Gastroesophageal sphincter (tissue), 3 donors: ENCODE data around the gene NCOA3.

ENCODE experiments used
- CTCF ChIP-seq, 4 experiments: fragments of 200-600 bp in 2 of 4; fragments of 450-650 bp in 2 of 4; sonication (generic) in 1 of 4; IDR thresholded peaks; one replicate each; pipeline ENCODE4 v1.5.1; 2017 to 2019; ENCODE audit warnings: antibody characterized with exemption in 4 of 4, mild to moderate bottlenecking in 2 of 4, moderate library complexity in 2 of 4
- EP300 ChIP-seq: sonication (generic); formaldehyde crosslinking; IDR thresholded peaks from one replicate; pipeline ENCODE4 v1.6.1; 2017; ENCODE audit warnings: antibody characterized with exemption, mild to moderate bottlenecking
- POLR2A ChIP-seq, 2 donors: fragments of 450-650 bp; IDR thresholded peaks; one replicate each; pipeline ENCODE4 v1.6.1; 2017; ENCODE audit warnings: antibody characterized with exemption in 2 of 2, mild to moderate bottlenecking in 2 of 2, moderate library complexity in 1 of 2
- POLR2AphosphoS5 ChIP-seq: sonication (generic); formaldehyde crosslinking; IDR thresholded peaks from one replicate; pipeline ENCODE4 v1.6.1; 2017; ENCODE audit warnings: antibody characterized with exemption

- TF ChIP-seq POLR2AphosphoS5: no peak
- TF ChIP-seq CTCF (IDR thresholded peaks at IDR 0.05): no peak
- TF ChIP-seq POLR2A (IDR thresholded peaks at IDR 0.05): no peak
- TF ChIP-seq EP300: no peak
These were observed 81.9 kb downstream of the NCOA3 start for GRCh38 chr20:47583551-47583950.
